Tongue (tissue), 2 donors: ENCODE data around the gene ADAM8. TPM values are rescaled to one million over a fixed set of nuclear protein-coding genes. Genes with fewer than 3 reads are reported as not detected.
A peak's percentile ranks its signal among the peaks of the same experiment; 100 is the strongest.

Experiments
- DNase-seq: peaks from one replicate; pipeline ENCODE4 v3.0.0-alpha.2; 2015
- total RNA-seq: library from RNA; depleted of rRNA; stranded (reverse); fragments of >200 nt; gene quantifications from one replicate; pipeline ENCODE4 v1.2.3, GENCODE V29; 2014

ADAM8 gene
- total RNA-seq, 1 donor from 2014 or later: 6.7 TPM

DNA sequence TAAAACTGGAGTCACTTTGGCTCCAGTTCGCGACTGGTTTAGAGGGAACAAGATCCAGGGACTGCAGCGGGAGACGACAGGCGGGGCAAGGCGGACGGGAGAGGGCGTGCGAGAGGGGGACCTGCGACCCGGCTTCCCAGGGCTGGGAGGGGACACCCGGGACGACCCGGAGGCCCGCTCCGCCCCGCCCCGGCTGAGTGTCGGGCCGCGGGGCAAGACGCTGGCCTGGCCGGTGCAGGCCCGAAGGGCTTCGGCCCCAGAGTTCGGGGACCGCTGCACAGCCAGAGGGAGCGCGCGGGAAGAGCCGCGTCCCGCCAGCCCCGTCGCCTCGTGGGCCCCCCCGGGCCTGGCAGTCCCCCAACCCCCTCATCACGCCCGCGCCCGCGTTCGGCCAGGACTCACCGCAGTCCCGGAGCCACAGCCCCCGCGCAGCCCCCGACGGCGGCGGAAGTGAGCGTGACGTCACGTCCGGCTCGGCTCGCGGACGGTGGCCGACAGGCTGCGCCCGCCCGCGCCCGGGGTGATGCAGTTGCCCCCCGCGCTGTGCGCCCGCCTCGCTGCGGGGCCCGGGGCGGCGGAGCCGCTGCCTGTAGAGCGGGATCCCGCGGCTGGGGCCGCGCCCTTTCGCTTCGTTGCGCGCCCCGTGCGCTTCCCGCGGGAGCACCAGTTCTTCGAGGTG is 31.9 kb upstream of the ADAM8 start, which contains the start of the genes TUBGCP2 and ZNF511:
Gene TUBGCP2 (minus strand): TSS at position 452 of the 679 bp plus-strand sequence. CDS start 5,931 bp downstream, outside the sequence.
Gene ZNF511 (plus strand): TSS at position 494 of the 679 bp plus-strand sequence. CDS start 30 bp downstream, at position 524.
- peak; percentile 92 for DNase-seq

GRCh38 chr10:133307776-133308420 is 31.2 kb upstream of the ADAM8 start:
- DNase-seq: peak; percentile 80

DNA sequence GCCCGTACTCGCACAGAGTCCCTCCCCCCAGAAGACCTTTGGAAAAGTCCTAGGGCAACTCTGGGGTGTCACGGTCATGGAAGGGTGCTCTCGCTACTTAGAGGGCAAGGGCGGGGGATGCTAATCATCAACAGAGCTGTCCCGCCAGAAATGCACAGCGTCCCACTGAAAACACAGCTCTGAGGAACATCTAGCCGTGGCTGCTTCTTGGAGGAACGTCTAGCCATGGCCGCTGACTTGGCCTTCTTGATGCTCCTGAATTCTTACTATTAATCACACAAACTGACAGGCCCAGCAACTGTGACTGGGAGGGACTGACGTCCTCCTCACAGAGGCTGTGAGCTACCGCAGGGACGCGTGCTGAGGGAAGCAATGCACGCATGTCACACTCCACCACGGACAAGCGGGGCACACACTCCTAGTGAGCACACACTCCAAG is 30.3 kb upstream of the ADAM8 start:
- no peak for DNase-seq

DNA sequence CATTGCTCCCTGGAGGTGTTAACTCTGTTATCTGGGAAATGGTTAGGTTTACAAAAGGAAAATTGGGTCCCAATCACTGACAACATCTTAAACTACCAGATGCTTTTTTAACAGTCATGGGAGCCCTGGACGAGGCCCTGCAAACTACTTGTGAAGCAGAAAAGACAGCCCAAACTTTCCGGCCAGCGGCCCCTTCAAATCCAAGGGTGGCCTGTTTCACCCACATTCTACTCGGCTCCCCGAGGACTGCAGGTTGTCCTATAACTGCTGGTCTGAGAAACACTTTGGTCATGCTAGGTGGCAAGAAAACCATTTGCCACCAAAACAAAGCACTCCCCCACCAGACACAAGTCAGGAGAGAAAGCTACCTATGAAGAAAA is 29.4 kb upstream of the ADAM8 start:
- no peak for DNase-seq

- DNase-seq: no peak
Observed at GRCh38 chr10:133303206-133303605, 26.5 kb upstream of the ADAM8 start.

DNA sequence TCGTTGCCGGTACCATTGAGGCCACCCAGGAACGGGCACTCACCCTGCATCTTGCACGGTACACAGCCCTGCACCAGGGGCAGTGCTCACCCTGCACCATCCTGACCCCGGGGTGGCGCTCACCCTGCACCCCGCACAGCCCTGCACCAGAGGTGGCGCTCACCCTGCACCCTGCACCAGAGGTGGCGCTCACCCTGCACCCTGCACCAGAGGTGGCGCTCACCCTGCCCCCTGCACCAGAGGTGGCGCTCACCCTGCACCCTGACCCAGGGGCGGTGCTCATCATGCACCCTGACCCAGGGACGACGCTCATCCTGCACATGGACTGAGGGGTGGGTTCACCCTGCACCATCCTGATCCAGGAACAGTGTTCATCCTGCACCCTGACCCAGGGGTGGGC is 25.6 kb upstream of the ADAM8 start:
- DNase-seq: no peak

DNA sequence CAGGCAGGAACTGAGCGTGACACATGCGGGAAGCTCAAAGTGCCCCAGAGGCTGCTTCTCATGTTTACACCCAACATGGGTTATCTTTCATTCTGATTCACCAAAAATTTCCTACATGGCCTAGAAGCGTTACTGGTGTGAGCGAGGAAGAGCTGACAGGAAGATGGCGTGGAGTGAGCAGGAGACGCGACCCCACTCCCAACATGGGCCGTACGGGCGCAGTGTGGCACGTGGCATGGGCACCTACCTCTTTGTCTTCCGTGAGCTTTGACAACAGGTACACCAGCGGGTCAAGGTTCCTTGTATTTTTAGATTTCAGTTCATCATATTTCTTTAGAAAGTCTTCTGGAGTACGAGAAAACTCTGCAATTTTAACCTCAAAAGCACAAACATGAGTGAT is 23.1 kb upstream of the ADAM8 start:
- DNase-seq: no peak

GRCh38 chr10:133299224-133299623 is 22.6 kb upstream of the ADAM8 start:
- no peak for DNase-seq

DNA sequence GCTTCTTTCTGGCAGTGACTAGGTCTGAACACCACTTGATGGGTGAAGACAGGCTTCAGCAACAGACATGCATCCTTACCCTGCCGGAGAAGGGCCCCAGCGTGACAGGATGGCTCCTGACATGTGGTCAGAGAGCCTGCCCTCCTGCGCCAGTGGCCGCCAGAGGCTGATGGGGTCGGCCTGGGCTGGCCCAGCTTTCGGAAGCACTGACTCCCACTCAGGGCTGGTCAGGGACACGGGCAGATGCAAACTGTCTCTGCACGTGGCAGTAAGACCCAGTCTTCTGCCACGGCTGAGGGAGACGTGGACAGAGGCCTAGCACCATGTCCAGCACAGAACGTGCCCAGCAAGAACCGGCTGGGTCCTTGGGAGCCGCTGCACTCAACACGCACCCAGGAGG is 21.8 kb upstream of the ADAM8 start:
- DNase-seq: no peak

- no peak for DNase-seq
Observed at GRCh38 chr10:133297504-133297903, 20.8 kb upstream of the ADAM8 start.

GRCh38 chr10:133295426-133296320 is 19.0 kb upstream of the ADAM8 start:
- DNase-seq: no peak

- no peak for DNase-seq
Observed at GRCh38 chr10:133294189-133294588, 17.5 kb upstream of the ADAM8 start.

DNA sequence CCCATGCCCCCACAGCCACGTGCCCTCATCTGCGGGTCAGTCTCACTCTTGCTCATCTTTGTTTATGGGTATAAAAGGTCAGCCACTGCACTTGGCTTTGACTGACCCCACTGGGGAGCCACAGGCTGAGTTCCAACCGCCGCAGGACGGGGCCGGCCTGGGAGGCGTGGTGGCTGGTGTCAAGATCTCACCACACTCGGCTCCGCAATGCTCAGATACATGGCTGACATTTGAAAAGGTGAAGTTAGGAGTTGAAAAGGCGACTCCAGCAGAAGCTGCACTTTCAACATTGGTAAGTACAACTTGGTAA is 17.1 kb upstream of the ADAM8 start:
- DNase-seq: no peak

- no peak for DNase-seq
Observed at GRCh38 chr10:133292919-133293809, 16.5 kb upstream of the ADAM8 start.

DNA sequence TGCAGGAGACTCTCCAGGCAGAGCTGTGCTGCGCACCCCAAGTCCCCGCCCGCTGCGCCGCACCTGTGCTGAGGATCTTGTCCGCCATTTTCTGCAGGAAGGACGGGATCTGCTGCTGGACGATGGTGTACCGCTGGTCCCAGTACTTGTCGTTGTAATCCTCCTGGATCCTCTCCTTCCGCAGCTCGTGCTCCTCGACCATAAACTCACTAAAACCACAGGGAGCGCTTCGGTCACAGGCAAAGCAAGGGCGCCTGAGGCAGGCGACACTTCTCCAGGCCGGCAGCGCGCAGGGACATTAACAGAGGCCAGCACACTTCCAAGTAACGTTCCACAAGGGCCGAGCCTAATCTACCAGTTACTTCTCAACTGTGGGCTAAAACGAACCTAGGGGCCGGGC is 13.1 kb upstream of the ADAM8 start:
- no peak for DNase-seq

GRCh38 chr10:133287832-133288500 is 11.3 kb upstream of the ADAM8 start:
- no peak for DNase-seq

DNA sequence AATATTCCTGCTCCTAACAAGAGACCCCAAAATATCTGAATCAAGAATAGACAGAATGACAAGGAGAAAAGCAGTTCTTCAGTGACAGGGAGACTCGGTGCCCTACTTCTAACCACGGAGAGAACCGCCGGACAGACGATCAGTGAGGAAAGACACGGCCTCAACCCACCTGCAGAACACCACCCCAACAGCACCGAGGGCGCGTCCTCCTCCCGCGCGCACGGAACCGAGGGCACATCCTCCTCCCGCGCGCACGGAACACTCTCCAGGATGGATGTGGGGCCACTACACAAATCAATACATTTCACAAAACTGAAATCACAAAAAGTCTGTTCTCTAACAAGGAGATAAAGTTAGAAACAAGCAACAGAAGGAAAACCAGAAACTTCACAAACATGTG is 9.7 kb upstream of the ADAM8 start:
- DNase-seq: no peak

- DNase-seq: no peak
Observed at GRCh38 chr10:133285217-133285616, 8.5 kb upstream of the ADAM8 start.

DNA sequence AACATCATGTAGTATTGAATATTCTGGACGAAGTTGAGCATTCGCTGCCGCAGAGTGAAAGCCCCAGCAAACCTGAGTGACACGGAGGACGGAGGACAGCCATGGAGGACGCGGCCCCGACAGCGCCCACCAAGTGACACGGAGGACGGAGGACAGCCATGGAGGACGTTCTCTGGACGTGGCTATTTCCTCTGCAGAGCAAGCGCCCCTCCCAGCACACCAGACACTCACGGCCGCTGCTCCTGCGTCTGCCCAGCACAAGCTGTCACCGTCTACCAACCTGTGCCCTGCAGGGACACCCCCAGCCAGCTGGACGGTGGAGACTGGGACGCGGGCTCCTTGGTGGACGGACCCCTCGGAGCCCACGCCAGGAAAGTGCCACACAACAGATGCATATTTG is 7.3 kb upstream of the ADAM8 start:
- no peak for DNase-seq

- no peak for DNase-seq
Observed at GRCh38 chr10:133282846-133283390, 6.2 kb upstream of the ADAM8 start.
